GM23338 (cell line): Measurements from ENCODE around the gene SORL1-AS1.
"Not testable (repeated sequence)": the region's sequence is repeated elsewhere in the genome, so short reads cannot be mapped to it uniquely, and the experiment has no call there.

Experiments used
- EZH2 ChIP-seq: fragments of 200-600 bp; sonication (generic); IDR thresholded peaks from one replicate; pipeline ENCODE4 v1.8.0; 2017; ENCODE audit warnings: antibody characterized with exemption, mild to moderate bottlenecking, low read depth; ENCODE audit not compliant: unreplicated experiment
- POLR2AphosphoS5 ChIP-seq: IDR thresholded peaks from 2 replicates; pipeline ENCODE4 v1.6.1; 2016; ENCODE audit warnings: antibody characterized with exemption, low read depth
- TF ChIP-seq, protein P1 (sequence below), 2 experiments: fragments of 200-600 bp in 1 of 2; sonication (generic) in 1 of 2; conservative IDR thresholded peaks; 2 replicates each; pipeline versions ENCODE4 v1.5.1 to v1.6.1; 2016 to 2017; ENCODE audit warnings: antibody characterized with exemption in 2 of 2, low read depth in 2 of 2, mild to moderate bottlenecking in 2 of 2, moderate library complexity in 1 of 2

DNA sequence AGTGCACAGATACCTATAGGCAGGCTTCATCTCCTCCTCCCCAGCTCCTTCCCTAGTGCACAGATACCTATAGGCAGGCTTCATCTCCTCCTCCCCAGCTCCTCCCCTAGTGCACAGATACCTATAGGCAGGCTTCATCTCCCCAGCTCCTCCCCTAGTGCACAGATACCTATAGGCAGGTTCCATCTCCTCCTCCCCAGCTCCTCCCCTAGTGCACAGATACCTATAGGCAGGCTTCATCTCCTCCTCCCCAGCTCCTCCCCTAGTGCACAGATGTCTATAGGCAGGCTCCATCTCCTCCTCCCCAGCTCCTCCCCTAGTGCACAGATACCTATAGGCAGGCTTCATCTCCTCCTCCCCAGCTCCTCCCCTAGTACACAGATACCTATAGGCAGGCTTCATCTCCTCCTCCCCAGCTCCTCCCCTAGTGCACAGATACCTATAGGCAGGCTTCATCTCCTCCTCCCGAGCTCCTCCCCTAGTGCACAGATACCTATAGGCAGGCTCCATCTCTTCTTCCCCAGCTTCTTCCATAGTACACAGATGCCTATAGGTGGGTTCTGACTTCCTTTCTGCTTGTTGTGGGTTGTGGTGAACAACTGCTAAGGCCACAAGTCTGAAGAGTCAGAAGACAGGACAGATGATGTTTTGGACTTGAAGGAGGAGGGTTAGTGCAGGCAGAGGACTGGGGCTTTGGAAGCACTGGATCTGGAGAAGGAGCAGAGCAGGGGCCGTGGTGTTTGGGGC lies 28.9 kb upstream of the SORL1-AS1 start:
- TF ChIP-seq, protein P1, sequence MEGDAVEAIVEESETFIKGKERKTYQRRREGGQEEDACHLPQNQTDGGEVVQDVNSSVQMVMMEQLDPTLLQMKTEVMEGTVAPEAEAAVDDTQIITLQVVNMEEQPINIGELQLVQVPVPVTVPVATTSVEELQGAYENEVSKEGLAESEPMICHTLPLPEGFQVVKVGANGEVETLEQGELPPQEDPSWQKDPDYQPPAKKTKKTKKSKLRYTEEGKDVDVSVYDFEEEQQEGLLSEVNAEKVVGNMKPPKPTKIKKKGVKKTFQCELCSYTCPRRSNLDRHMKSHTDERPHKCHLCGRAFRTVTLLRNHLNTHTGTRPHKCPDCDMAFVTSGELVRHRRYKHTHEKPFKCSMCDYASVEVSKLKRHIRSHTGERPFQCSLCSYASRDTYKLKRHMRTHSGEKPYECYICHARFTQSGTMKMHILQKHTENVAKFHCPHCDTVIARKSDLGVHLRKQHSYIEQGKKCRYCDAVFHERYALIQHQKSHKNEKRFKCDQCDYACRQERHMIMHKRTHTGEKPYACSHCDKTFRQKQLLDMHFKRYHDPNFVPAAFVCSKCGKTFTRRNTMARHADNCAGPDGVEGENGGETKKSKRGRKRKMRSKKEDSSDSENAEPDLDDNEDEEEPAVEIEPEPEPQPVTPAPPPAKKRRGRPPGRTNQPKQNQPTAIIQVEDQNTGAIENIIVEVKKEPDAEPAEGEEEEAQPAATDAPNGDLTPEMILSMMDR (conservative IDR thresholded peaks at IDR 0.05; ENCODE audit: low read depth in 2 of 2) = not testable (repeated sequence)
- not testable (repeated sequence) for TF ChIP-seq POLR2AphosphoS5, EZH2
